H7 (cell line): ENCODE data around the gene KRTAP12-3. TPM values are rescaled to one million over a fixed set of nuclear protein-coding genes. Genes with fewer than 3 reads are reported as not detected.

ENCODE experiments used
- DNase-seq: peaks from one replicate; pipeline ENCODE4 v3.0.0; 2012
- H3K27me3 ChIP-seq: 2 replicates; pipeline ENCODE4 v1.6.0; 2011; ENCODE audit warnings: mild to moderate bottlenecking, low read length; ENCODE audit not compliant: control insufficient read depth, insufficient read depth
- H3K36me3 ChIP-seq: replicated peaks from 2 replicates; pipeline ENCODE4 v1.5.1; 2011; ENCODE audit warnings: low read length; ENCODE audit not compliant: control insufficient read depth, insufficient read depth
- H3K4me3 ChIP-seq: 2 replicates; pipeline ENCODE4 v1.5.1; 2011; ENCODE audit warnings: low read depth, mild to moderate bottlenecking, control low read depth, low read length, moderate library complexity; ENCODE audit not compliant: insufficient read depth
- total RNA-seq: library from RNA; depleted of rRNA; stranded (reverse); fragments of >200 nt; shearing (Covaris generic); gene quantifications from 2 replicates; pipeline ENCODE4 v1.2.3, GENCODE V29; 2014; rRNA removed

The KRTAP12-3 gene
- total RNA-seq, 1 experiment from 2014 or later = not detected

- peak; percentile 82 for DNase-seq
- no peaks in the 10 kb centered on the region for H3K36me3 ChIP-seq
- H3K4me3 ChIP-seq = peak overlapping the region; percentile 30
- H3K27me3 ChIP-seq = peaks cover 61% of the 10 kb centered on the region
Observed at GRCh38 chr21:44706026-44706705, 48.4 kb downstream of the KRTAP12-3 start.

DNA sequence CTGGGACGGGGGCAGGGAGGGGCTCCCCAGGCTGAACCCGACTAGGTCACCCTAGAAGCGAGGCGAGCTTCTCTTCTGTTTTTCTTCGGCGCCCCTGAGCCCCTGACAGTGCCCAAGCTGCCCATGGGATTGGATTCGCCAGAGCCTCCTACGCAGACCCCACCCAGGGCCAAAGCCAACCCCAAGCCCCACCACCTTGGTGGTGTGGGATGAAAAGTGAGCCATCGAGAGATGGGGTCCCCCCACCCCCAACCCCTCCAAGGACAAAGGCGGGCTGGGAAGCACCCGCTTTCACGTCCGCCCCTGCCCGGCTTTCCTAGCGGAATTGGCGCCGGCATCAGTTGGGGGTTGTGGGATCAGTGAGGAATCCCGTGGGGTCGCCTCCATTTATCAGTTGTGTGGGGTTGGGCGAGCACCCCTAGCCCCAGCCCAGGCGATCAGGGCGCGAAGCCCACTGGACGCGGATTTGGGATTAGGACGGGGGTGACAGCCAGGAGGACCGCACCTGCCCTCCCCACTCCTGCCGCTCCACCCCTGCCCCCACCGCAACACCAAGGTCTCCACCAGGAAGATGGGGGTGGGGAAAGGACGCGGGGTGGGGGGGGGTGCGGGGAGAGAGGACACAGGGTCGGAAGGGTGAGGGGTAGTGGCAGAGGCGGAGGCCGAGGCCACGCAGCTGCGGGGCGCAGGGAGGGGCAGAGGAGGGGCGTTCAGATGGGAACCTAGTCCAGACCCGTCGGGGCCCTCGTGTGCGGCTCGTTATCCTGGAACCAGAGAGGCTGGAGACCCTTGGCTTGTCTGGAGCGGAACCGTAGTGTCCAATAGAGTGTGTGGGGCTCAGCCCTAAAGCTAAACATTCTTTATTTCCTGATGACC lies 49.2 kb downstream of the KRTAP12-3 start:
- peak; percentile 80 for DNase-seq
- H3K4me3 ChIP-seq = peak overlapping the region; percentile 30
- peaks cover 68% of the 10 kb centered on the region for H3K27me3 ChIP-seq
- H3K36me3 ChIP-seq = no peaks in the 10 kb centered on the region

Other genes starting within 250 kb of the KRTAP12-3 start
- gene LRRC3, start 202.4 kb upstream of the KRTAP12-3 start, total RNA-seq = 3.8 and 4.6 TPM in 2 replicates
- not detected in 2 replicates for gene KRTAP10-1, start 117.7 kb upstream of the KRTAP12-3 start, total RNA-seq
- not detected in 2 replicates for gene KRTAP10-2, start 106.4 kb upstream of the KRTAP12-3 start, total RNA-seq
- gene KRTAP10-3, start 99.1 kb upstream of the KRTAP12-3 start, total RNA-seq = not detected in 2 replicates
- gene KRTAP10-4, start 84.2 kb upstream of the KRTAP12-3 start, total RNA-seq = not detected in 2 replicates
- not detected in 2 replicates for gene KRTAP10-5, start 77.3 kb upstream of the KRTAP12-3 start, total RNA-seq
- not detected in 2 replicates for gene KRTAP10-6, start 65.4 kb upstream of the KRTAP12-3 start, total RNA-seq
- gene KRTAP10-7, start 57.3 kb upstream of the KRTAP12-3 start, total RNA-seq = not detected in 2 replicates
- gene KRTAP10-8, start 45.9 kb upstream of the KRTAP12-3 start, total RNA-seq = not detected in 2 replicates
- gene KRTAP10-9, start 30.8 kb upstream of the KRTAP12-3 start, total RNA-seq = not detected in 2 replicates
- gene KRTAP10-10, start 20.6 kb upstream of the KRTAP12-3 start, total RNA-seq = not detected in 2 replicates
- gene KRTAP10-11, start 11.5 kb upstream of the KRTAP12-3 start, total RNA-seq = not detected in 2 replicates
- not detected in 2 replicates for gene KRTAP12-4, start 3.3 kb upstream of the KRTAP12-3 start, total RNA-seq
- gene KRTAP12-2, start 9.0 kb downstream of the KRTAP12-3 start, total RNA-seq = not detected in 2 replicates
- gene KRTAP12-1, start 24.2 kb downstream of the KRTAP12-3 start, total RNA-seq = 0.17 TPM in 1 of 2 replicates, not detected in the other
- not detected in 2 replicates for gene KRTAP10-12, start 39.2 kb downstream of the KRTAP12-3 start, total RNA-seq
- gene TSPEAR, start 53.6 kb downstream of the KRTAP12-3 start, total RNA-seq = 1.0 and 1.8 TPM in 2 replicates
- gene UBE2G2, start 143.9 kb downstream of the KRTAP12-3 start, total RNA-seq = 66.4 and 76.8 TPM in 2 replicates
- 80.8 and 91.1 TPM in 2 replicates for gene SUMO3, start 160.1 kb downstream of the KRTAP12-3 start, total RNA-seq
- gene PTTG1IP, start 215.8 kb downstream of the KRTAP12-3 start, total RNA-seq = 117 and 134 TPM in 2 replicates